ENCODE data around the gene DCST2. TPM values are rescaled to one million over a fixed set of nuclear protein-coding genes. Genes with fewer than 3 reads are reported as not detected.

The DCST2 gene
- total and polyA plus RNA-seq, 9 of the 15 experiments (the other 6 are each of a cell fraction or from before 2014, with no cell fraction given): 0.09 to 0.49 (median 0.11) TPM; not detected in 3

DNA sequence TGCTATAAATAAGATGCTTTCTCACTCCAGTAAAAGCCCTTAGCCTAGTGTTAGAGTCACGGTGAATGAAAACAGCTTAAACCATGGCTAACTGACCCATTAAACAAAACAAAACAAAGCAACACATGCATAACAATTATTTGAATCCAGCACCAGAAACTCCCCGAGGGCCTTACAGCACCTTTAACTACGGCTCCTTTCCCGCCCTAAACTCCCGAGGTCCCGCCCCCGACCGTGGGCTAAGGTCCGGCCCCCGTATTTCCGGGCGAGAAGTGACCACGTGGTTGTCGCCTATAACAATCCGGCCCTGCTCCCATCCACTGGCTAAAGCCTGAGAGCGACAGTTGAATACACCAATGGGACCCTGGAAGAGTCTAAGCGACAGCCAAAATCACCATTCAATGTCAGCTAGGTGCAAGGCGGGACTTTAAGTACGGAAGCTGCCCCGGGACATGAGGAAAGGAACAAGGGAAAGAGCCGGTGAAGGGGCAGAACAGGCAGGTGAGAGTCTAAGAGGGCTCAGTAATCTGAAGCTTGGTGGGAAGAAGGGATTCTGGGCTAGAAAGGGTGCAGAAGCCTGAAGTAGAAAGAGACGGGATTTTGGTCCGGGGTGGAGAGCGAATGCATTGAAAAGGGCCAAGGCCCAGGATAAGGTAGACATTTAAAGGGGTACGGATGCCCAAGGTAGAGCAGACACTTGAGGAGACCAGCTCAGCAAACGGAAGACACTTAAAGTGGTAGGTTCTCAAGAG is 50.5 kb downstream of the DCST2 start, which contains the start of gene FLAD1 (continued):
- TF ChIP-seq, protein P1, sequence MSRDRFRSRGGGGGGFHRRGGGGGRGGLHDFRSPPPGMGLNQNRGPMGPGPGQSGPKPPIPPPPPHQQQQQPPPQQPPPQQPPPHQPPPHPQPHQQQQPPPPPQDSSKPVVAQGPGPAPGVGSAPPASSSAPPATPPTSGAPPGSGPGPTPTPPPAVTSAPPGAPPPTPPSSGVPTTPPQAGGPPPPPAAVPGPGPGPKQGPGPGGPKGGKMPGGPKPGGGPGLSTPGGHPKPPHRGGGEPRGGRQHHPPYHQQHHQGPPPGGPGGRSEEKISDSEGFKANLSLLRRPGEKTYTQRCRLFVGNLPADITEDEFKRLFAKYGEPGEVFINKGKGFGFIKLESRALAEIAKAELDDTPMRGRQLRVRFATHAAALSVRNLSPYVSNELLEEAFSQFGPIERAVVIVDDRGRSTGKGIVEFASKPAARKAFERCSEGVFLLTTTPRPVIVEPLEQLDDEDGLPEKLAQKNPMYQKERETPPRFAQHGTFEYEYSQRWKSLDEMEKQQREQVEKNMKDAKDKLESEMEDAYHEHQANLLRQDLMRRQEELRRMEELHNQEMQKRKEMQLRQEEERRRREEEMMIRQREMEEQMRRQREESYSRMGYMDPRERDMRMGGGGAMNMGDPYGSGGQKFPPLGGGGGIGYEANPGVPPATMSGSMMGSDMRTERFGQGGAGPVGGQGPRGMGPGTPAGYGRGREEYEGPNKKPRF (IDR thresholded peaks at IDR 0.05; ENCODE audit: low read depth, low read length): no peak
- no peak for TF ChIP-seq TCF7 (IDR thresholded peaks at IDR 0.05; ENCODE audit: borderline replicate concordance)
- TF ChIP-seq ZNF780A (CRISPR knock-in tag; IDR thresholded peaks at IDR 0.05): no peak
- TF ChIP-seq ETV1 (tag; conservative IDR thresholded peaks at IDR 0.05; ENCODE audit: low read depth): peak; percentile 48; the same call in 1 of the 2 replicates
- peak; percentile 80; the same call in 1 of the 2 replicates for TF ChIP-seq HLTF (IDR thresholded peaks at IDR 0.05)
- TF ChIP-seq SNRNP70 (optimal IDR thresholded peaks at IDR 0.05; ENCODE audit: low read depth, low read length): no peak
- no peak for TF ChIP-seq IRF2 (CRISPR knock-in tag; IDR thresholded peaks at IDR 0.05)
- TF ChIP-seq ZNF316 (IDR thresholded peaks at IDR 0.05): no peak
- TF ChIP-seq LARP7 (IDR thresholded peaks at IDR 0.05): no peak
- TF ChIP-seq RBM34 (IDR thresholded peaks at IDR 0.05; ENCODE audit: borderline replicate concordance, insufficient read depth, low read length): no peak
- TF ChIP-seq, protein P2, sequence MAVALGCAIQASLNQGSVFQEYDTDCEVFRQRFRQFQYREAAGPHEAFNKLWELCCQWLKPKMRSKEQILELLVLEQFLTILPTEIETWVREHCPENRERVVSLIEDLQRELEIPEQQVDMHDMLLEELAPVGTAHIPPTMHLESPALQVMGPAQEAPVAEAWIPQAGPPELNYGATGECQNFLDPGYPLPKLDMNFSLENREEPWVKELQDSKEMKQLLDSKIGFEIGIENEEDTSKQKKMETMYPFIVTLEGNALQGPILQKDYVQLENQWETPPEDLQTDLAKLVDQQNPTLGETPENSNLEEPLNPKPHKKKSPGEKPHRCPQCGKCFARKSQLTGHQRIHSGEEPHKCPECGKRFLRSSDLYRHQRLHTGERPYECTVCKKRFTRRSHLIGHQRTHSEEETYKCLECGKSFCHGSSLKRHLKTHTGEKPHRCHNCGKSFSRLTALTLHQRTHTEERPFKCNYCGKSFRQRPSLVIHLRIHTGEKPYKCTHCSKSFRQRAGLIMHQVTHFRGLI (CRISPR knock-in tag; IDR thresholded peaks at IDR 0.05): no peak
- no peak for TF ChIP-seq CREBBP (IDR thresholded peaks at IDR 0.05; ENCODE audit: low read depth, low read length)
- peak in 1 of 2 experiments; percentile 7; a peak in 1 of 4 replicates for TF ChIP-seq TRIM24 (IDR thresholded peaks at IDR 0.05)
- TF ChIP-seq, protein P3, sequence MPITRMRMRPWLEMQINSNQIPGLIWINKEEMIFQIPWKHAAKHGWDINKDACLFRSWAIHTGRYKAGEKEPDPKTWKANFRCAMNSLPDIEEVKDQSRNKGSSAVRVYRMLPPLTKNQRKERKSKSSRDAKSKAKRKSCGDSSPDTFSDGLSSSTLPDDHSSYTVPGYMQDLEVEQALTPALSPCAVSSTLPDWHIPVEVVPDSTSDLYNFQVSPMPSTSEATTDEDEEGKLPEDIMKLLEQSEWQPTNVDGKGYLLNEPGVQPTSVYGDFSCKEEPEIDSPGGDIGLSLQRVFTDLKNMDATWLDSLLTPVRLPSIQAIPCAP (CRISPR knock-in tag; IDR thresholded peaks at IDR 0.05; ENCODE audit: borderline replicate concordance): no peak
- peak; percentile 65 for TF ChIP-seq DIDO1 (tag; IDR thresholded peaks at IDR 0.05; ENCODE audit: low read depth)
- TF ChIP-seq ZNF212 (CRISPR knock-in tag; IDR thresholded peaks at IDR 0.05): no peak
- TF ChIP-seq ZNF75A (CRISPR knock-in tag; IDR thresholded peaks at IDR 0.05): no peak
- peak; percentile 99 for TF ChIP-seq FOS (IDR thresholded peaks at IDR 0.05; ENCODE audit: extremely low read depth, insufficient read length)
- no peak for TF ChIP-seq ZNF764 (CRISPR knock-in tag; IDR thresholded peaks at IDR 0.05; ENCODE audit: low read depth)
- no peak for TF ChIP-seq FOXA1 (IDR thresholded peaks at IDR 0.05; ENCODE audit: borderline replicate concordance)
- no peak for TF ChIP-seq ZC3H11A (IDR thresholded peaks at IDR 0.05; ENCODE audit: low read depth, low read length)
- no peak for TF ChIP-seq POLR2G (IDR thresholded peaks at IDR 0.05; ENCODE audit: low read depth, low read length)
- TF ChIP-seq MTA2 (IDR thresholded peaks at IDR 0.05; ENCODE audit: low read depth): no peak
- TF ChIP-seq, protein P4, sequence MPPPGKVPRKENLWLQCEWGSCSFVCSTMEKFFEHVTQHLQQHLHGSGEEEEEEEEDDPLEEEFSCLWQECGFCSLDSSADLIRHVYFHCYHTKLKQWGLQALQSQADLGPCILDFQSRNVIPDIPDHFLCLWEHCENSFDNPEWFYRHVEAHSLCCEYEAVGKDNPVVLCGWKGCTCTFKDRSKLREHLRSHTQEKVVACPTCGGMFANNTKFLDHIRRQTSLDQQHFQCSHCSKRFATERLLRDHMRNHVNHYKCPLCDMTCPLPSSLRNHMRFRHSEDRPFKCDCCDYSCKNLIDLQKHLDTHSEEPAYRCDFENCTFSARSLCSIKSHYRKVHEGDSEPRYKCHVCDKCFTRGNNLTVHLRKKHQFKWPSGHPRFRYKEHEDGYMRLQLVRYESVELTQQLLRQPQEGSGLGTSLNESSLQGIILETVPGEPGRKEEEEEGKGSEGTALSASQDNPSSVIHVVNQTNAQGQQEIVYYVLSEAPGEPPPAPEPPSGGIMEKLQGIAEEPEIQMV (tag; conservative IDR thresholded peaks at IDR 0.05; ENCODE audit: low read depth): no peak
- peak; percentile 90 for TF ChIP-seq OTX1 (CRISPR knock-in tag; IDR thresholded peaks at IDR 0.05)

Measured in K562 (cell line).